Caco-2 (cell line): Measurements from ENCODE around the gene MRPL49. TPM values are rescaled to one million over a fixed set of nuclear protein-coding genes. Genes with fewer than 3 reads are reported as not detected.

ENCODE experiments used
- BruUV-seq: library from RNA; stranded (reverse); fragments of 400-500 nt; replicated peaks from 2 replicates; lab custom pipeline; 2021; lab: Mats Ljungman, UMichigan
- CTCF ChIA-PET: fragments of 300-600 bp; sonication (Branson Sonifier 250); formaldehyde crosslinking; loops from one replicate; lab custom pipeline; 2022; ENCODE audit warnings: antibody characterized with exemption; lab: Charles Lee
- POLR2A ChIA-PET: fragments of 300-600 bp; sonication (Branson Sonifier 250); formaldehyde crosslinking; loops from one replicate; lab custom pipeline; 2022; ENCODE audit warnings: antibody characterized with exemption; lab: Charles Lee
- DNase-seq, 2 experiments: peaks; one replicate each; pipeline versions ENCODE4 v3.0.0 to v3.0.0-alpha.2; 2020 to 2022
- H3K27me3 ChIP-seq: replicated peaks from 2 replicates; pipeline ENCODE4 v1.6.0; 2011; ENCODE audit warnings: low read length; ENCODE audit not compliant: control insufficient read depth, insufficient read depth
- H3K36me3 ChIP-seq: 2 replicates; pipeline ENCODE4 v1.5.1; 2011; ENCODE audit warnings: low read length; ENCODE audit not compliant: control insufficient read depth, insufficient read depth
- H3K4me1 ChIP-seq: fragments of 250-450 bp; sonication (Bioruptor Pico); 2 replicates; pipeline ENCODE4 v1.5.1; 2020; ENCODE audit warnings: mild to moderate bottlenecking
- H3K4me3 ChIP-seq: 2 replicates; pipeline ENCODE4 v1.5.1; 2011; ENCODE audit warnings: low read depth, mild to moderate bottlenecking, control low read depth, low read length
- H3K9me3 ChIP-seq: fragments of 250-450 bp; sonication (Bioruptor Pico); 2 replicates; pipeline ENCODE4 v1.5.1; 2020; ENCODE audit warnings: mild to moderate bottlenecking, moderate library complexity
- H3K27ac Mint-ChIP-seq: one replicate; pipeline ENCODE4 v1.8.0; 2022; ENCODE audit warnings: mixed read lengths; ENCODE audit not compliant: unreplicated experiment
- H3K27me3 Mint-ChIP-seq: one replicate; pipeline ENCODE4 v1.8.0; 2022; ENCODE audit warnings: mixed read lengths; ENCODE audit not compliant: insufficient read depth, unreplicated experiment
- H3K36me3 Mint-ChIP-seq: one replicate; pipeline ENCODE4 v1.8.0; 2022; ENCODE audit warnings: mild to moderate bottlenecking, mixed read lengths; ENCODE audit not compliant: insufficient read depth, unreplicated experiment
- H3K4me1 Mint-ChIP-seq: one replicate; pipeline ENCODE4 v1.8.0; 2022; ENCODE audit warnings: low read depth, mixed read lengths; ENCODE audit not compliant: unreplicated experiment
- H3K4me3 Mint-ChIP-seq: one replicate; pipeline ENCODE4 v1.8.0; 2022; ENCODE audit warnings: mild to moderate bottlenecking, moderate library complexity, mixed read lengths; ENCODE audit not compliant: unreplicated experiment
- H3K9me3 Mint-ChIP-seq: one replicate; pipeline ENCODE4 v1.8.0; 2022; ENCODE audit warnings: mixed read lengths; ENCODE audit not compliant: unreplicated experiment
- CTCF ChIP-seq, 2 experiments: fragments of 200-600 bp in 1 of 2; IDR thresholded peaks; 1 replicate in 1 of 2; 2 replicates in 1 of 2; pipeline versions ENCODE4 v1.5.1 to v1.8.0; 2011 to 2022; ENCODE audit warnings: antibody characterized with exemption in 1 of 2, control low read depth in 1 of 2, inconsistent platforms in 1 of 2, low read depth in 1 of 2, low read length in 1 of 2, mild to moderate bottlenecking in 1 of 2, moderate library complexity in 1 of 2; ENCODE audit not compliant: insufficient read depth in 1 of 2, severe bottlenecking in 1 of 2, unreplicated experiment in 1 of 2
- intact Hi-C: fragments of 100-400 bp; cut with micrococcal nuclease; formaldehyde crosslinking; loops from one replicate; pipeline ENCODE4 v1.10.0; 2022; ENCODE audit not compliant: unreplicated experiment
- total RNA-seq: library from RNA; stranded (reverse); gene quantifications from 2 replicates; pipeline ENCODE4 v1.2.3, GENCODE V29; 2022

The MRPL49 gene
- total RNA-seq, 1 experiment from 2014 or later = 95.1 TPM

GRCh38 chr11:65134240-65134951 is 12.3 kb downstream of the MRPL49 start, which contains the start of gene SYVN1:
Gene SYVN1 (minus strand): TSS chr11:65134519. CDS start chr11:65133601, 918 bp downstream.
- CTCF ChIA-PET = interaction anchor here (0.8 to 2.5 kb wide), 11 partner anchors 12 to 212 kb away, joined by 3 to 22 read pairs (median 5); partner anchors contain the start of genes ARL2, CAPN1, FAU and MRPL49
- 0 out of 2 replicates have a peak, but pooled peaks cover 5% of the 10 kb centered on the region for H3K4me1 ChIP-seq
- intact Hi-C loops = no loop called here
- peak within 1 kb of the TSS; percentile 99 for H3K4me3 ChIP-seq
- H3K27ac Mint-ChIP-seq = peak within 1 kb of the TSS; percentile 100
- no peaks in the 10 kb centered on the region for H3K9me3 Mint-ChIP-seq
- H3K36me3 Mint-ChIP-seq = peaks cover 48% of the 10 kb centered on the region
- H3K4me3 Mint-ChIP-seq = peak within 1 kb of the TSS; percentile 93
- POLR2A ChIA-PET = interaction anchor here (0.5 to 2.7 kb wide), 15 partner anchors 12 to 949 kb away, joined by 3 to 48 read pairs (median 4); partner anchors contain the start of genes CAPN1, FAU, MRPL49 and POLA2
- no peaks in the 10 kb centered on the region for H3K27me3 ChIP-seq
- peaks cover 7% of the 10 kb centered on the region for H3K36me3 ChIP-seq
- no peak for TF ChIP-seq CTCF (IDR thresholded peaks at IDR 0.05; ENCODE audit: insufficient read depth in 1 of 2, low read depth in 1 of 2, low read length in 1 of 2, severe bottlenecking in 1 of 2, unreplicated experiment in 1 of 2)
- H3K27me3 Mint-ChIP-seq = no peaks in the 10 kb centered on the region
- BruUV-seq = no TSS peak
- DNase-seq = peak; percentile 91 to 92
- peaks cover 8% of the 10 kb centered on the region for H3K4me1 Mint-ChIP-seq
- H3K9me3 ChIP-seq = no peaks in the 10 kb centered on the region

- BruUV-seq = TSS peak; percentile 75
- ChIA-PET CTCF (interaction anchor here (0.8 to 2.5 kb wide), 12 partner anchors 12 to 213 kb away, joined by 3 to 22 read pairs (median 5); partner anchors contain the start of genes ARL2, CAPN1, FAU and MRPL49), POLR2A (interaction anchor here (0.5 to 2.7 kb wide), 20 partner anchors 10 to 949 kb away, joined by 3 to 48 read pairs (median 4); partner anchors contain the start of genes CAPN1, FAU, MRPL49 and POLA2)
- Histone ChIP-seq H3K4me1 (0 out of 2 replicates have a peak, but pooled peaks cover 5% of the 10 kb centered on the region), H3K4me3 (peak overlapping the region; percentile 99), H3K27me3 (no peaks in the 10 kb centered on the region), H3K9me3 (no peaks in the 10 kb centered on the region), H3K36me3 (peaks cover 7% of the 10 kb centered on the region)
- Mint-ChIP-seq H3K27ac (peak overlapping the region; percentile 100), H3K27me3 (no peaks in the 10 kb centered on the region), H3K9me3 (no peaks in the 10 kb centered on the region), H3K36me3 (peaks cover 42% of the 10 kb centered on the region), H3K4me1 (peaks cover 8% of the 10 kb centered on the region), H3K4me3 (peak overlapping the region; percentile 93)
- intact Hi-C loops = loop anchor here (1.0 kb wide), 1 partner anchor 46 kb away; the partner anchor contains the start of gene CAPN1
- peak; percentile 94 to 96 for DNase-seq
- TF ChIP-seq CTCF (IDR thresholded peaks at IDR 0.05; ENCODE audit: insufficient read depth in 1 of 2, low read depth in 1 of 2, low read length in 1 of 2, severe bottlenecking in 1 of 2, unreplicated experiment in 1 of 2) = no peak
These were observed 13.0 kb downstream of the MRPL49 start for GRCh38 chr11:65134952-65135632.
